Parathyroid adenoma (tissue), 2 donors: ENCODE results near the gene ANKRD53.
"Not testable (repeated sequence)": the region's sequence is repeated elsewhere in the genome, so short reads cannot be mapped to it uniquely, and the experiment has no call there.

Experiments
- H2AFZ ChIP-seq: fragments of 300-600 bp; sonication (generic); one replicate; pipeline ENCODE4 v1.7.0; 2017; ENCODE audit warnings: antibody characterized with exemption, mild to moderate bottlenecking
- H3K27ac ChIP-seq: fragments of 300-600 bp; sonication (generic); one replicate; pipeline ENCODE4 v1.7.0; 2017
- H3K27me3 ChIP-seq: fragments of 300-600 bp; sonication (generic); one replicate; pipeline ENCODE4 v1.7.0; 2017; ENCODE audit warnings: low read length; ENCODE audit not compliant: control insufficient read depth, insufficient read depth
- H3K36me3 ChIP-seq: fragments of 300-600 bp; sonication (generic); one replicate; pipeline ENCODE4 v1.7.0; 2017; ENCODE audit warnings: low read length; ENCODE audit not compliant: control insufficient read depth, insufficient read depth
- H3K4me1 ChIP-seq: fragments of 300-600 bp; sonication (generic); one replicate; pipeline ENCODE4 v1.7.0; 2017; ENCODE audit warnings: control low read depth
- H3K4me2 ChIP-seq: fragments of 300-600 bp; sonication (generic); one replicate; pipeline ENCODE4 v1.7.0; 2017; ENCODE audit warnings: low read length
- H3K4me3 ChIP-seq: fragments of 300-600 bp; sonication (generic); one replicate; pipeline ENCODE4 v1.7.0; 2017; ENCODE audit warnings: low read depth, low read length
- H3K79me2 ChIP-seq: fragments of 300-600 bp; sonication (generic); one replicate; pipeline ENCODE4 v1.7.0; 2017; ENCODE audit warnings: control low read depth
- H3K9ac ChIP-seq: fragments of 300-600 bp; sonication (generic); one replicate; pipeline ENCODE4 v1.7.0; 2017; ENCODE audit warnings: mild to moderate bottlenecking
- H3K9me3 ChIP-seq: fragments of 300-600 bp; sonication (generic); one replicate; pipeline ENCODE4 v1.7.0; 2017; ENCODE audit warnings: low read length; ENCODE audit not compliant: control insufficient read depth
- CTCF ChIP-seq: fragments of 300-600 bp; sonication (generic); IDR thresholded peaks from one replicate; pipeline ENCODE4 v1.7.0; 2017; ENCODE audit warnings: antibody characterized with exemption, mild to moderate bottlenecking
- donor health status: primary hyperparathyroidism.

ANKRD53 gene

GRCh38 chr2:70992945-70993853, 14.8 kb downstream of the ANKRD53 start:
- Histone ChIP-seq H3K9ac (no peak overlapping the region), H3K9me3 (no peaks in the 10 kb centered on the region), H3K27ac (no peak overlapping the region), H3K79me2 (peaks cover 3% of the 10 kb centered on the region), H3K4me3 (peak overlapping the region; percentile 74), H3K4me1 (peaks cover 17% of the 10 kb centered on the region), H2AFZ (no peak overlapping the region), H3K36me3 (no peaks in the 10 kb centered on the region), H3K27me3 (no peaks in the 10 kb centered on the region), H3K4me2 (peak overlapping the region; percentile 68)
- TF ChIP-seq CTCF, result no peak

GRCh38 chr2:70994009-70994698, 15.7 kb downstream of the ANKRD53 start:
- Histone ChIP-seq H3K4me2 (peak overlapping the region; percentile 68), H3K4me3 (peak overlapping the region; percentile 74), H3K27me3 (no peaks in the 10 kb centered on the region), H3K4me1 (peaks cover 17% of the 10 kb centered on the region), H3K36me3 (no peaks in the 10 kb centered on the region), H3K9me3 (no peaks in the 10 kb centered on the region), H2AFZ (peak overlapping the region; percentile 77), H3K9ac (peak overlapping the region; percentile 41), H3K27ac (peak overlapping the region; percentile 18), H3K79me2 (peaks cover 3% of the 10 kb centered on the region)
- TF ChIP-seq CTCF, result no peak

- Histone ChIP-seq H3K9me3 (no peaks in the 10 kb centered on the region), H3K27me3 (no peaks in the 10 kb centered on the region), H2AFZ (peak within 1 kb of the TSS; percentile 99), H3K4me1 (peaks cover 17% of the 10 kb centered on the region), H3K4me2 (peak within 1 kb of the TSS; percentile 68), H3K36me3 (no peaks in the 10 kb centered on the region), H3K79me2 (peaks cover 3% of the 10 kb centered on the region), H3K27ac (peak within 1 kb of the TSS; percentile 55), H3K4me3 (peak within 1 kb of the TSS; percentile 74), H3K9ac (peak within 1 kb of the TSS; percentile 41)
- TF ChIP-seq CTCF, result peak; percentile 69
Observed at GRCh38 chr2:70994699-70995425, 16.4 kb downstream of the ANKRD53 start, which contains the start of gene TEX261. Gene TEX261 (minus strand): TSS chr2:70994873. CDS start chr2:70994757, 116 bp downstream.

GRCh38 chr2:70995426-70995729, 16.9 kb downstream of the ANKRD53 start:
- H3K27ac ChIP-seq, result peak overlapping the region; percentile 55

GRCh38 chr2:70998885-70999284, 20.5 kb downstream of the ANKRD53 start:
- not testable (repeated sequence) for H3K79me2 ChIP-seq, H3K27ac ChIP-seq, H3K9ac ChIP-seq, H3K4me2 ChIP-seq, H3K36me3 ChIP-seq, H3K27me3 ChIP-seq, H3K4me3 ChIP-seq, H2AFZ ChIP-seq, H3K9me3 ChIP-seq, H3K4me1 ChIP-seq

More at GRCh38 chr2:70995426-70995729, 16.9 kb downstream of the ANKRD53 start:
- Histone ChIP-seq H3K4me3 (peak overlapping the region; percentile 61), H3K79me2 (peaks cover 3% of the 10 kb centered on the region), H3K9me3 (no peaks in the 10 kb centered on the region), H2AFZ (peak overlapping the region; percentile 99), H3K27me3 (no peaks in the 10 kb centered on the region), H3K4me1 (peaks cover 17% of the 10 kb centered on the region), H3K9ac (no peak overlapping the region), H3K4me2 (peak overlapping the region; percentile 62), H3K36me3 (no peaks in the 10 kb centered on the region)
- TF ChIP-seq CTCF, result peak; percentile 25
